WTC11 (cell line): ENCODE data around the gene ADARB2.

Experiments
- CTCF ChIP-seq: fragments of 200-600 bp; IDR thresholded peaks from 2 replicates; pipeline ENCODE4 v1.8.0; 2022; ENCODE audit warnings: antibody characterized with exemption
- GRHL2 ChIP-seq: fragments of 250-450 bp; sonication (Bioruptor Pico); IDR thresholded peaks from 2 replicates; pipeline ENCODE4 v1.8.0; 2022; ENCODE audit warnings: mild to moderate bottlenecking, moderate library complexity; ENCODE audit not compliant: insufficient replicate concordance, severe bottlenecking
- MAX ChIP-seq: sonication (generic); formaldehyde crosslinking; IDR thresholded peaks from 2 replicates; pipeline ENCODE4 v1.8.0; 2022; ENCODE audit warnings: mild to moderate bottlenecking, missing genetic modification reagents
- NR2C2 ChIP-seq: sonication (generic); formaldehyde crosslinking; IDR thresholded peaks from 2 replicates; pipeline ENCODE4 v1.8.0; 2022; ENCODE audit warnings: mild to moderate bottlenecking, missing genetic modification reagents
- OVOL2 ChIP-seq: fragments of 250-450 bp; sonication (Bioruptor Pico); IDR thresholded peaks from 2 replicates; pipeline ENCODE4 v1.9.0; 2021; ENCODE audit warnings: mild to moderate bottlenecking, borderline replicate concordance
- PRDM15 ChIP-seq: sonication (generic); formaldehyde crosslinking; IDR thresholded peaks from 2 replicates; pipeline ENCODE4 v1.8.0; 2022; ENCODE audit warnings: missing genetic modification reagents
- TEAD4 ChIP-seq: sonication (generic); formaldehyde crosslinking; IDR thresholded peaks from 2 replicates; pipeline ENCODE4 v1.8.0; 2022; ENCODE audit warnings: mild to moderate bottlenecking, missing genetic modification reagents
- USF2 ChIP-seq: sonication (generic); formaldehyde crosslinking; IDR thresholded peaks from 2 replicates; pipeline ENCODE4 v1.8.1; 2023; ENCODE audit warnings: mild to moderate bottlenecking, missing genetic modification reagents, moderate library complexity
- ZNF121 ChIP-seq: sonication (generic); formaldehyde crosslinking; IDR thresholded peaks from 2 replicates; pipeline ENCODE4 v1.8.0; 2023; ENCODE audit warnings: missing genetic modification reagents
- ZNF263 ChIP-seq: sonication (generic); formaldehyde crosslinking; IDR thresholded peaks from 2 replicates; pipeline ENCODE4 v1.8.1; 2022; ENCODE audit warnings: low read depth, mild to moderate bottlenecking, moderate library complexity, missing genetic modification reagents
- ZSCAN18 ChIP-seq: fragments of 250-450 bp; sonication (Bioruptor Pico); IDR thresholded peaks from 2 replicates; pipeline ENCODE4 v2.1.2; 2022; ENCODE audit warnings: mild to moderate bottlenecking, moderate library complexity

- TF ChIP-seq USF2 (CRISPR knock-in tag) = no peak
- no peak for TF ChIP-seq PRDM15 (CRISPR knock-in tag)
- 0 out of 2 replicates have a peak, but pooled peaks have one; percentile 29 for TF ChIP-seq CTCF
- TF ChIP-seq MAX (CRISPR knock-in tag) = no peak
- TF ChIP-seq GRHL2 (CRISPR knock-in tag) = no peak
- no peak for TF ChIP-seq ZNF121 (CRISPR knock-in tag)
- TF ChIP-seq ZSCAN18 (CRISPR knock-in tag) = no peak
- TF ChIP-seq OVOL2 (CRISPR knock-in tag) = no peak
- no peak for TF ChIP-seq ZNF263 (CRISPR knock-in tag)
- no peak for TF ChIP-seq TEAD4 (CRISPR knock-in tag)
- TF ChIP-seq NR2C2 (CRISPR knock-in tag) = no peak
Measured at GRCh38 chr10:1243486-1244234, 493.7 kb downstream of the ADARB2 start.
